Endometrial microvascular endothelial cells (primary cell): ENCODE data around the gene BTNL9. TPM values are rescaled to one million over a fixed set of nuclear protein-coding genes. Genes with fewer than 3 reads are reported as not detected.

Experiments
- in situ Hi-C: cut with HindIII; loops from 2 replicates; pipeline ENCODE4 v1.10.0; 2017; ENCODE audit warnings: low sequenced_read_pairs, low pct_unique_long_range_greater_than_20kb; ENCODE audit errors: inconsistent ontology term
- total RNA-seq: library from RNA; depleted of rRNA; stranded (reverse); fragments of >200 nt; gene quantifications from one replicate; pipeline ENCODE4 v1.2.3, GENCODE V29; 2015; ENCODE audit errors: inconsistent ontology term

Gene BTNL9
- total RNA-seq, 1 donor from 2014 or later = not detected

GRCh38 chr5:181111010-181111409, 70.9 kb downstream of the BTNL9 start:
- in situ Hi-C loops = no loop called here

Other genes starting within 250 kb of the BTNL9 start
- gene MGAT1, start 237.5 kb upstream of the BTNL9 start, total RNA-seq = 146 TPM
- 5.4 TPM for gene ZFP62, start 179.0 kb upstream of the BTNL9 start, total RNA-seq
- gene BTNL8, start 141.1 kb upstream of the BTNL9 start, total RNA-seq = not detected
- gene BTNL3, start 51.4 kb upstream of the BTNL9 start, total RNA-seq = not detected
- not detected for gene OR2V1, start 90.9 kb downstream of the BTNL9 start, total RNA-seq
- not detected for gene OR2V2, start 107.3 kb downstream of the BTNL9 start, total RNA-seq
- gene TRIM7, start 164.9 kb downstream of the BTNL9 start, total RNA-seq = 5.3 TPM
- 9.8 TPM for gene TRIM41, start 183.0 kb downstream of the BTNL9 start, total RNA-seq
- gene RACK1, start 203.6 kb downstream of the BTNL9 start, total RNA-seq = 2,930 TPM
- gene TRIM52, start 220.9 kb downstream of the BTNL9 start, total RNA-seq = 3.9 TPM